HUDEP-2 (cell line): ENCODE data around the gene PLEKHH3.
"Not testable (repeated sequence)": the region's sequence is repeated elsewhere in the genome, so short reads cannot be mapped to it uniquely, and the experiment has no call there.

Source experiments
- DNase-seq, 76 experiments: peaks; one replicate each; lab custom pipeline; 2025; ENCODE audit not compliant: unreplicated experiment in 76 of 76; lab: John Stamatoyannopoulos, UW

Gene PLEKHH3

GRCh38 chr17:42640121-42640520 lies 36.7 kb downstream of the PLEKHH3 start:
- peak in 73 of 76 experiments; percentile 58 to 97 (median 88) for DNase-seq

GRCh38 chr17:42639525-42640113 lies 37.2 kb downstream of the PLEKHH3 start:
- peak in 24 of 76 experiments; percentile 12 to 67 (median 32) for DNase-seq

GRCh38 chr17:42632949-42633444 lies 43.8 kb downstream of the PLEKHH3 start:
- peak in 73 of 76 experiments; percentile 26 to 90 (median 69) for DNase-seq

GRCh38 chr17:42629411-42630009 lies 47.3 kb downstream of the PLEKHH3 start:
- peak in 43 of 76 experiments; percentile 14 to 97 (median 82) for DNase-seq

GRCh38 chr17:42627032-42627764 lies 49.6 kb downstream of the PLEKHH3 start:
- DNase-seq = peak in 5 of 76 experiments; percentile 9 to 27 (median 19)

GRCh38 chr17:42623732-42624596 lies 52.8 kb downstream of the PLEKHH3 start:
- peak in 75 of 76 experiments; percentile 40 to 97 (median 86) for DNase-seq

- DNase-seq = peak in 41 of 76 experiments; percentile 7 to 81 (median 43)
Measured at GRCh38 chr17:42623271-42623670, 53.5 kb downstream of the PLEKHH3 start.

GRCh38 chr17:42621987-42622386 lies 54.8 kb downstream of the PLEKHH3 start:
- not testable (repeated sequence) for DNase-seq

- DNase-seq = peak in 72 of 76 experiments; percentile 28 to 85 (median 64)
Measured at GRCh38 chr17:42618442-42619150, 58.2 kb downstream of the PLEKHH3 start.

GRCh38 chr17:42617956-42618431 lies 58.8 kb downstream of the PLEKHH3 start:
- peak in 73 of 76 experiments; percentile 7 to 90 (median 71) for DNase-seq
